ENCODE results near the gene EGF.

Gene EGF

GRCh38 chr4:109952612-109953011, 39.9 kb downstream of the EGF start:
- no peak for DNase-seq (ENCODE audit: low spot score)
- in situ Hi-C loops (cut with MboI; ENCODE audit: low pct_unique_long_range_greater_than_20kb, low sequenced_read_pairs, unreplicated experiment), result no loop called here
- TF ChIP-seq, protein P1, sequence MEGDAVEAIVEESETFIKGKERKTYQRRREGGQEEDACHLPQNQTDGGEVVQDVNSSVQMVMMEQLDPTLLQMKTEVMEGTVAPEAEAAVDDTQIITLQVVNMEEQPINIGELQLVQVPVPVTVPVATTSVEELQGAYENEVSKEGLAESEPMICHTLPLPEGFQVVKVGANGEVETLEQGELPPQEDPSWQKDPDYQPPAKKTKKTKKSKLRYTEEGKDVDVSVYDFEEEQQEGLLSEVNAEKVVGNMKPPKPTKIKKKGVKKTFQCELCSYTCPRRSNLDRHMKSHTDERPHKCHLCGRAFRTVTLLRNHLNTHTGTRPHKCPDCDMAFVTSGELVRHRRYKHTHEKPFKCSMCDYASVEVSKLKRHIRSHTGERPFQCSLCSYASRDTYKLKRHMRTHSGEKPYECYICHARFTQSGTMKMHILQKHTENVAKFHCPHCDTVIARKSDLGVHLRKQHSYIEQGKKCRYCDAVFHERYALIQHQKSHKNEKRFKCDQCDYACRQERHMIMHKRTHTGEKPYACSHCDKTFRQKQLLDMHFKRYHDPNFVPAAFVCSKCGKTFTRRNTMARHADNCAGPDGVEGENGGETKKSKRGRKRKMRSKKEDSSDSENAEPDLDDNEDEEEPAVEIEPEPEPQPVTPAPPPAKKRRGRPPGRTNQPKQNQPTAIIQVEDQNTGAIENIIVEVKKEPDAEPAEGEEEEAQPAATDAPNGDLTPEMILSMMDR (IDR thresholded peaks at IDR 0.05; ENCODE audit: extremely low read depth, insufficient read depth, missing control alignments), result no peak

- in situ Hi-C loops (cut with MboI; ENCODE audit: low pct_unique_long_range_greater_than_20kb, low sequenced_read_pairs, unreplicated experiment), result no loop called here
- DNase-seq (ENCODE audit: low spot score), result no peak
- TF ChIP-seq, protein P1 (IDR thresholded peaks at IDR 0.05; ENCODE audit: extremely low read depth, insufficient read depth, missing control alignments), result no peak
Observed at GRCh38 chr4:109953556-109953955, 40.9 kb downstream of the EGF start.

DNA sequence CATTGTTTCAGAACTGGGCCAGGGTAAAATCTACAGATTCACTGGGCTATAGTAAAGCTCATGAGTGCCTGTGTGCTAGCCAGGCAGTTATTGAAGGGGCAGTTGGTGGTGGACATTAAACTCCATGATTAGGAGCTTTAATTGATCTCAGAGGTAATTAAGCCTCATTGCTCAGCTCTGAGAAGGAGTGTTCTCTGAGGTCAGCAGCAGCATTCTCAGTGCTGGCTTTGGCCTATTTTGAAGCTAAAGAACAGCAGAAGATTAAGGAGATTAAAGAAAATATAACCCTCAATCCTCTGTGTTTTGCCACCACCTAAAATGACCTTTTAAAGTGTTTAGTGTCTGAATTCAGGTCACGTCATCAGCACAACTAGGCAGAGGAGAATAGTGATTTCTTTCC, 42.5 kb downstream of the EGF start:
- no peak for DNase-seq (ENCODE audit: low spot score)
- in situ Hi-C loops (cut with MboI; ENCODE audit: low pct_unique_long_range_greater_than_20kb, low sequenced_read_pairs, unreplicated experiment), result no loop called here
- TF ChIP-seq, protein P1 (IDR thresholded peaks at IDR 0.05; ENCODE audit: extremely low read depth, insufficient read depth, missing control alignments), result no peak

- in situ Hi-C loops (cut with MboI; ENCODE audit: low pct_unique_long_range_greater_than_20kb, low sequenced_read_pairs, unreplicated experiment), result no loop called here
- TF ChIP-seq, protein P1 (IDR thresholded peaks at IDR 0.05; ENCODE audit: extremely low read depth, insufficient read depth, missing control alignments), result no peak
- DNase-seq (ENCODE audit: low spot score), result no peak
Observed at GRCh38 chr4:109957227-109957626, 44.5 kb downstream of the EGF start.

DNA sequence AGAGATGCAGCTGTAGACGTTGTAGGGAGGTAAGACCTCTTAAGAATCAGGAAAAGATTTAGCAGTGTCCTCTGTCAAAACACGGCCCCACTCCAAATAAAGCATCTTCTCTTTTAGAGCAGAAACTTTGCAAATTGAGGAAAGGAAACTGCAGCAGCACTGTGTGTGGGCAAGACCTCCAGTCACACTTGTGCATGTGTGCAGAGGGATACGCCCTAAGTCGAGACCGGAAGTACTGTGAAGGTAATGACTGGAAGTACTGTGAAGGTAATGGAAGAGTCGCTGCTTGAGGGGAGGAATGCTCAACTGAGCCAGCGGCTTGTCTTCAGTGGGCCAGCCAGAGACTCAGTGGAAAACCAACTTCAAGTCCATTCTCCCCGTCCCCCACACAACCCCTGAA, 46.5 kb downstream of the EGF start:
- no peak for DNase-seq (ENCODE audit: low spot score)
- TF ChIP-seq, protein P1 (IDR thresholded peaks at IDR 0.05; ENCODE audit: extremely low read depth, insufficient read depth, missing control alignments), result no peak
- in situ Hi-C loops (cut with MboI; ENCODE audit: low pct_unique_long_range_greater_than_20kb, low sequenced_read_pairs, unreplicated experiment), result no loop called here

DNA sequence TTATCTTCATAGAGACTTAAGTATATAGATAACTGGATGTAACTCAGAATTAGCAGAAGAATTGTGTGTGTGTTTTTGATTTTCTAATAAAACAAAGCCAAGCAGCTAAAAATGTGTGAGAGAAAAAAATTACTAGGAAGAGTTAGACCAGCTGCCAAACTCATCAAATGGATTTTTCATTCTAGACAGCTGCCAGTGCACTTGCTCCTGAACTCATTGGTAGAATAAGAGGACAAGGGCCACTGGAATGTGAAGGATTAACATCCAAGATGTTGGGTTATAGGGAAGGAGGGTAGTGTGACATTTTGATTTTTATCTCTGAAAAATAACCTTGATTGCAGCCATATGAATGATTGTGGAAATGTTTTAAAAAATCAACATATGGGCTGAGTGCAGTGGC, 49.7 kb downstream of the EGF start:
- TF ChIP-seq, protein P1 (IDR thresholded peaks at IDR 0.05; ENCODE audit: extremely low read depth, insufficient read depth, missing control alignments), result no peak
- in situ Hi-C loops (cut with MboI; ENCODE audit: low pct_unique_long_range_greater_than_20kb, low sequenced_read_pairs, unreplicated experiment), result no loop called here
- DNase-seq (ENCODE audit: low spot score), result no peak

Measured in GM13977 (cell line).